Stimulated activated CD4-positive, alpha-beta T cell treated with anti-CD3 and anti-CD28 coated beads, Interleukin-12 subunit alpha, Interleukin-12 subunit beta, amount 100 ng/mL, for 48 hours (primary cell): ENCODE measurements around the gene S100P.
"Not testable (repeated sequence)": the region's sequence is repeated elsewhere in the genome, so short reads cannot be mapped to it uniquely, and the experiment has no call there.

Experiments used
- DNase-seq, 3 donors: peaks; one replicate each; pipeline ENCODE4 v3.0.0-alpha.2; 2020; ENCODE audit warnings: low read depth in 2 of 3, low spot score in 1 of 3

Gene S100P

GRCh38 chr4:6672541-6673190 is 21.0 kb upstream of the S100P start:
- DNase-seq, result not testable (repeated sequence)

DNA sequence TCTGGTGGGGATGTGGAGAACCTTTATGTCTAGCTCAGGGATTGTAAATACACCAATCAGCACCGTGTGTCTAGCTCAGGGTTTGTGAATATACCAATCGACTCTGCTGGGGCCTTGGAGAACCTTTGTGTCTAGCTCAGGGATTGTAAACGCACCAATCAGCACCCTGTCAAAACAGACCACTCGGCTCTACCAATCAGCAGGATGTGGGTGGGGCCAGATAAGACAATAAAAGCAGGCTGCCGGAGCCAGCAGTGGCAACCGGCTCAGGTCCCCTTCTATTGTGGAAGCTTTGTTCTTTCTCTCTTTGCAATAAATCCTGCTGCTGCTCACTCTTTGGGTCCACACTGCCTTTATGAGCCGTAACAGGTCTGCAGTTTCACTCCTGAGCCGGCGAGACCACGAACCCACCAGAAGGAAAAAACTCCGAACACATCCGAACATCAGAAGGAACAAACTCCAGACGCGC is 20.5 kb upstream of the S100P start:
- DNase-seq, result peak in 1 of 3 donors; percentile 70

- DNase-seq, result peak; percentile 81 to 93 (median 92)
Measured at GRCh38 chr4:6673660-6674499, 19.8 kb upstream of the S100P start.

DNA sequence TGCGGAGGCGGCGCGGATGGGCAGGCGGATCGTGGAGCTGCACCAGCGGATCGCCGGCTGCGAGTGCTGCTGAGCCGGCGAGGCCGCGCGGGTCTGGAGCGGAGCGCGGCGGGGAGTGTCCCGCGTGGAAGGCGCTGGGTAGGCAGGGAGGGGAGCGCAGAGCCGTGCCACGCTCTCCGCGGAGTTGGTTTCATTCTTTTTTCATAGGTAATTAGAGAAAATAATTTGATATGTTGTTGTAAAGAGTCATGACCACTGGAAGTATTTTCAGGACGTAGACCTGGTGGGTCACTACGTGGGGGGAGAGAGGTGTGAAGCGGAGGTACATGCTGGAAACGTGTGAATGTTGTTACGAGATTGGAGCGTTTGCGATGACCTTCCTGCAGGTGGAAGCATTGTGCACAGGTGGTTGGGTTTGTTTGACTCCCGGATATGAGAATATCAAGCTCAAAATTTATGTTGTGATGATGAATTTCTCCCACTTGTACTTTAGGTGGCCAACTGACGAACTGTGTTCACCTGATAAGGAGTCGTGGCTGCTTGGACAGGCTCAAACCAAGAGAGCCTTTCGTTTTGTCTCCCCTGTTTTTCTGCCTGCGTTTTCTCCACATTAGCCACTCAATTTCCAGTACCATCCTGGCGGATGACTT is 19.1 kb upstream of the S100P start:
- peak in 1 of 3 donors; percentile 46 for DNase-seq

DNA sequence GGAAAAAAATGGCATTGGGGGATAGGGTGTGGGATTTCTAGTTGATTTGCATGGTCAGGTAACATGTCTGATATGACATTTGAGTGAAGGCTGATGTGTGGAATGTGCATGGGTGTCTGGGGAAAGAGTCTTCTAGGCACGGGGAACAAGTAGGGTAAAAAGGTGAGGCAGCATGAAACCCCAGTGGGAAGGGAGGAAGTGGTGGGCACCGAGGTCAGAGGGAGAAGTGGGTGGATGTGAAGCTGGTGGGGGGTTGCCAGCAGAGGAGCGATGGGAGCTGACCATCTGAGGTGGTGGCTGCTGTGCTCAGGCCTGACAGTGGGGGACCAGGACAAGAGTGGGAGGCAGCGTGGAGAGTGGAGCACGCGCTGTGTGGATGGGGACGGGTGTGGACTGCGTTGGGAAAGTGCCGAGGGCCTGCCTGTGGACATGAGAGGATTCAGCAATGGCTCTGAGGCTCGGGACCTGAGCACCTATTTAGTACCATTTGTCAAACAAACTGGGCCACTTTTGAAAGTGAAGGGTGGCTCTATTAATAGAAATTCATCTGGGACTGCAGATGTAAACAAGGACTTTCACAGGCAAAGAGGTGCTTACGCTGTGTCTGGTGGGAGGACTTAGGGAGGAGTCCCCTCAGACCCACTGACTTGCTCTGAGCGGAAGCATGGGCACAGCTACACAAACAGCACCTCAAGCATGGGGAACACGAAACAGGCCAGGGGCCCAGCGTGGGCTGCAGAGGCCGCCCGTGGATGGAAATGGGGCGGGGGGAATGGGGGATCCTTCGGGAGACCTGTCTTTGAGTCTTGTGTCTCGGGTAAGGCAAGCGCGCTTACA is 16.7 kb upstream of the S100P start:
- DNase-seq, result no peak

GRCh38 chr4:6680372-6681034 is 13.2 kb upstream of the S100P start:
- no peak for DNase-seq

- DNase-seq, result no peak
Measured at GRCh38 chr4:6681191-6681590, 12.5 kb upstream of the S100P start.

- DNase-seq, result no peak
Measured at GRCh38 chr4:6682862-6683590, 10.7 kb upstream of the S100P start.

- no peak for DNase-seq
Measured at GRCh38 chr4:6684656-6685055, 9.0 kb upstream of the S100P start.

GRCh38 chr4:6686104-6686787 is 7.4 kb upstream of the S100P start:
- DNase-seq, result no peak

DNA sequence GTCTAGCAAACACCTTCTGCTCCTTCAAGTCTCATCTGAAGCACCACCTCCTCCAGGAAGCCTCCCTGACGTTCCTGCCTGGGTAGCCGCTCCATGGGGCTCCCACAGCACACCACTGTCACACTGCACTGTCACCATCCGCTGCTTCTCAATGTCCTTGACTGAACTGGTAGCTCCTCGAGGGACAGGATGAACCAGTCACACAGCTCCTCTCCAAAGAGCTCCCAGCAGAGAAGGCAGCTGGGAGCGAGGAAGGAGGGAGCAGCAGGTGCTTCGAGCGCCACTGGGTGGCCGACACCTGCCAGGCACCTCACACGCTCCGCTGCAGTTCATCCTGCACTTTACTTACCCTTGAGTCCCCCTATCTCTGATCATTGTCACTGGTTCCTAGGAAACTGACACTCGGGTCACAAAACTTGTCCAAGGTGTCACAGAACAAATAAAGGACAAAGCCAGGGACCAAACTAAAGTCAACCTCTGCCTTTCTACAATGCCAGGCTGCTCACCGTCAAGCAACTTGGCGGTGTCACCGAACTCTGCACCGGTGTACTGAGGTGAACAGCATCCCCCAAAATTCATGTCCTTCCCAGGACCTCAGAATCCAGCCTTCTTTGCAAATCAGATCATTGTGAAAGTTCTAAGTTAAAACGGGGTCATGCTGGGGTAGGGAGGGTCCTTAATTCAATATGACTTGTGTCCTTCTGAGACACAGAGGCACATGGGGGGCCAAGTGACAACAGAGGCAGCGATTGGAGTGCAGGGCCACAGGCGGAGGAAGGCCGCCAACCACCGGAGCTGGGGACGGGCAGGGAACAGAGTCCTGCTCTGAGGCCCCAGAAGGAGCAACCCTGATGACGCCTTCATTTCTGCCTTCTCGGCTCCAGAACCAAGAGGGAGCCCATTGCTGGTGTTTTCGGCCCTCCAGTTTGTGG is 5.5 kb upstream of the S100P start:
- DNase-seq, result no peak

GRCh38 chr4:6688879-6689505 is 4.7 kb upstream of the S100P start:
- DNase-seq, result peak; percentile 61 to 74 (median 71)

DNA sequence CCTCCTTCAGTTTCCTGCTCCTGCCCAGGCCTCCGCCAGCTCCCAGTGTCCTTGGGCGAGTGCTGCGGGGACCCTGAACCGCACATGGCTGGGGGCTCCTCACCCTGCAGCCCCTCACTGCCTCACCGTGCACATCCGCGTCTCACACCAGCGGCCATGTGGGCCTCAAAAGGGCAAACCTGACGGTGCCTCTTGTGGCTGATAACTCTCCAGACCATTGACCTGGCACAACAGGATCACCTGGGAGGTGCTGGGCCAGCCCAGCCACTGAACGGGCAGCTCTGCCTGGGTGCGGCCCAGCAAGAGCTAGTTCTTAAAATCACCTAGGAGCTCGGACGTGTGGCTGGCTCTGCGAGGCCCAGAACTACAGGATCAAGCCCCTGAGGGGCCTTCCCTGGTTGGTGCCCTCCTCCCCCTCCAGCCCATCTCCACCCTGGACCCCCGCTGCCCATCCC is 4.1 kb upstream of the S100P start:
- DNase-seq, result no peak

DNA sequence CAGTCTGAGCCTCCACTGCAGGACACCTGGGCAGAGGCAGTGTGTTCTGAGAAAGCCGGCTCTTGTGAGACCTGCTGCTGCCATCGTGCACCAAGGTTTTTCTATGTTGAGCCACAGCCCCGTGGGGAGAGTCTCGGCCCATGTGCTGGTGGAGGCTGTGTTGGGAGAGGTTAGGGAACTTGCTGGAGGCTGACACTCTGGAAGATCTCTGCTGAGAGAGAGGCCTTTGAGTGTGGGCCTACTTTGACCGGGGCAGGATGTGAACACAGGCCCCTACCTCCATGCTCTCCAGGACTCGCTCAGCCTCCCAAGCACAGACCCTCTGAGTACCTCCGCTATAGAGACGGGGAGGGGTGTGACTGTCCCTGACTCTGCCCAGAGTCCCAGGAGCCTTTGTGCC is 1.3 kb upstream of the S100P start:
- no peak for DNase-seq

- DNase-seq, result no peak
Measured at GRCh38 chr4:6692806-6693205, 872 bp upstream of the S100P start.

- no peak for DNase-seq
Measured at GRCh38 chr4:6694177-6694901, 661 bp downstream of the S100P start.
